GM18520 (cell line): ENCODE measurements around the gene S100PBP.
"Not testable (repeated sequence)": the region's sequence is repeated elsewhere in the genome, so short reads cannot be mapped to it uniquely, and the experiment has no call there.

ENCODE experiments used
- ATAC-seq: cut with Tn5 transposase; IDR thresholded peaks from one replicate; pipeline ENCODE4 v1.9.1; 2021; ENCODE audit not compliant: unreplicated experiment

The S100PBP gene

GRCh38 chr1:32898958-32899357, 81.5 kb downstream of the S100PBP start:
- no peak for ATAC-seq

GRCh38 chr1:32899586-32900296, 82.3 kb downstream of the S100PBP start:
- no peak for ATAC-seq

GRCh38 chr1:32900371-32900955, 83.0 kb downstream of the S100PBP start:
- no peak for ATAC-seq

GRCh38 chr1:32900956-32901822, 83.7 kb downstream of the S100PBP start, which contains the start of gene TMEM54:
TMEM54 (minus strand) TSS chr1:32901389; CDS start chr1:32901238, 151 bp downstream.
- no peak for ATAC-seq

GRCh38 chr1:32901823-32902534, 84.5 kb downstream of the S100PBP start:
- no peak for ATAC-seq

GRCh38 chr1:32902535-32902920, 85.1 kb downstream of the S100PBP start:
- ATAC-seq = no peak

- no peak for ATAC-seq
These were observed 86.7 kb downstream of the S100PBP start for GRCh38 chr1:32903991-32904785.

GRCh38 chr1:32904797-32905196, 87.3 kb downstream of the S100PBP start:
- no peak for ATAC-seq

- ATAC-seq = not testable (repeated sequence)
These were observed 88.1 kb downstream of the S100PBP start for GRCh38 chr1:32905588-32905987.

GRCh38 chr1:32906654-32907053, 89.2 kb downstream of the S100PBP start:
- ATAC-seq = no peak

- ATAC-seq = no peak
These were observed 90.0 kb downstream of the S100PBP start for GRCh38 chr1:32907435-32907834.
